B cell (primary cell): ENCODE data around the gene TBC1D22A. TPM values are rescaled to one million over a fixed set of nuclear protein-coding genes. Genes with fewer than 3 reads are reported as not detected.
A peak's percentile ranks its signal among the peaks of the same experiment; 100 is the strongest.

ENCODE experiments used
- ATAC-seq: fragments of 200-7000 bp; cut with Tn5 transposase; one replicate; pipeline ENCODE4 v1.10.0; 2021; ENCODE audit warnings: low read depth, mild to moderate bottlenecking, moderate number of reproducible peaks, moderate library complexity
- CTCF ChIA-PET: fragments of 350-600 bp; sonication (Branson Sonifier 250); formaldehyde crosslinking; loops from one replicate; lab custom pipeline; 2021; ENCODE audit warnings: antibody characterized with exemption, inconsistent platforms; lab: Charles Lee
- POLR2A ChIA-PET: fragments of 350-600 bp; sonication (Branson Sonifier 250); formaldehyde crosslinking; loops from one replicate; lab custom pipeline; 2021; ENCODE audit warnings: antibody characterized with exemption; lab: Charles Lee
- DNase-seq: peaks from one replicate; pipeline ENCODE4 v3.0.0; 2013
- H2AFZ ChIP-seq: 2 replicates; pipeline ENCODE4 v1.6.1; 2012; ENCODE audit warnings: mild to moderate bottlenecking, low read depth, low read length; ENCODE audit not compliant: insufficient read depth, poor library complexity, severe bottlenecking
- H3K27ac ChIP-seq, 2 donors: 1 replicate in 1 of 2; 2 replicates in 1 of 2; pipeline ENCODE4 v1.5.1; 2012 to 2013; ENCODE audit warnings: low read length in 2 of 2, mild to moderate bottlenecking in 2 of 2, moderate library complexity in 1 of 2
- H3K27me3 ChIP-seq, 4 experiments: fragments of 200-600 bp in 1 of 4; sonication (generic) in 1 of 4; replicated peaks in 1 of 4; 1 replicate in 2 of 4; 2 replicates in 2 of 4; pipeline versions ENCODE4 v1.6.1 to v1.7.0; 2013 to 2016; ENCODE audit warnings: low read length in 3 of 4, mild to moderate bottlenecking in 2 of 4, mixed read lengths in 1 of 4, moderate library complexity in 1 of 4; ENCODE audit not compliant: insufficient read depth in 4 of 4, control insufficient read depth in 3 of 4; ENCODE audit errors: control extremely low read depth in 1 of 4
- H3K36me3 ChIP-seq, 2 experiments: replicated peaks in 1 of 2; 1 replicate in 1 of 2; 2 replicates in 1 of 2; pipeline versions ENCODE4 v1.6.1 to v1.7.1; 2013; ENCODE audit warnings: low read length in 1 of 2; ENCODE audit not compliant: insufficient read depth in 2 of 2, control insufficient read depth in 1 of 2; ENCODE audit errors: control extremely low read depth in 1 of 2, extremely low read depth in 1 of 2
- H3K4me1 ChIP-seq, 2 donors: fragments of 200-600 bp in 1 of 2; sonication (generic) in 1 of 2; 1 replicate in 1 of 2; 2 replicates in 1 of 2; pipeline versions ENCODE4 v1.5.1 to v1.6.1; 2013 to 2017; ENCODE audit warnings: low read length in 2 of 2; ENCODE audit not compliant: control insufficient read depth in 2 of 2, insufficient read depth in 2 of 2
- H3K4me2 ChIP-seq: replicated peaks from 2 replicates; pipeline ENCODE3; 2012; ENCODE audit warnings: mild to moderate bottlenecking, low read depth, low read length; ENCODE audit not compliant: poor library complexity, severe bottlenecking
- H3K4me3 ChIP-seq, 5 experiments: fragments of 200-600 bp in 1 of 5; sonication (generic) in 1 of 5; 1 replicate in 3 of 5; 2 replicates in 2 of 5; pipeline versions ENCODE4 v1.5.1 to v1.7.0; 2011 to 2016; ENCODE audit warnings: low read length in 4 of 5, mild to moderate bottlenecking in 4 of 5, low read depth in 2 of 5, control low read depth in 1 of 5, moderate library complexity in 1 of 5; ENCODE audit not compliant: insufficient read depth in 1 of 5; ENCODE audit errors: control extremely low read depth in 1 of 5, extremely low read depth in 1 of 5
- H3K79me2 ChIP-seq: fragments of 200-600 bp; sonication (generic); one replicate; pipeline ENCODE4 v1.6.0; 2016; ENCODE audit warnings: low read length; ENCODE audit not compliant: control insufficient read depth, insufficient read depth
- H3K9ac ChIP-seq: fragments of 200-600 bp; sonication (generic); 2 replicates; pipeline ENCODE4 v1.6.1; 2017; ENCODE audit warnings: mild to moderate bottlenecking, low read length, moderate library complexity
- H3K9me3 ChIP-seq, 3 donors: one replicate each; pipeline versions ENCODE4 v1.6.1 to v1.7.1; 2013; ENCODE audit warnings: low read length in 2 of 3; ENCODE audit not compliant: control insufficient read depth in 2 of 3, insufficient read depth in 1 of 3; ENCODE audit errors: control extremely low read depth in 1 of 3
- H4K20me1 ChIP-seq: 2 replicates; pipeline ENCODE4 v1.6.0; 2012; ENCODE audit warnings: mild to moderate bottlenecking, low read length; ENCODE audit not compliant: insufficient read depth, control insufficient read depth, poor library complexity, severe bottlenecking
- H3K27ac Mint-ChIP-seq: one replicate; pipeline ENCODE4 v1.8.0; 2021; ENCODE audit warnings: mixed read lengths
- H3K27me3 Mint-ChIP-seq: one replicate; pipeline ENCODE4 v1.8.0; 2021; ENCODE audit warnings: mixed read lengths
- H3K4me1 Mint-ChIP-seq: one replicate; pipeline ENCODE4 v1.8.0; 2021; ENCODE audit warnings: mixed read lengths
- H3K4me3 Mint-ChIP-seq: one replicate; pipeline ENCODE4 v1.8.0; 2021; ENCODE audit warnings: mixed read lengths
- H3K9me3 Mint-ChIP-seq: one replicate; pipeline ENCODE4 v1.8.0; 2022; ENCODE audit warnings: mixed read lengths; ENCODE audit not compliant: insufficient read depth
- CTCF ChIP-seq: fragments of 200-600 bp; IDR thresholded peaks from one replicate; pipeline ENCODE4 v1.8.0; 2022; ENCODE audit warnings: antibody characterized with exemption, mild to moderate bottlenecking
- EZH2 ChIP-seq: IDR thresholded peaks from 2 replicates; pipeline ENCODE4 v1.6.1; 2012; ENCODE audit warnings: borderline replicate concordance, low read depth, mild to moderate bottlenecking, moderate library complexity, low read length; ENCODE audit not compliant: insufficient read depth, poor library complexity, severe bottlenecking
- WGBS: methylation state at CpG from one replicate; pipeline ENCODE4 v1.1.5; 2013; ENCODE audit warnings: missing lambda C conversion rate; ENCODE audit not compliant: insufficient coverage; 5-methylcytosine and 5-hydroxymethylcytosine counted together
- intact Hi-C: fragments of 100-400 bp; cut with micrococcal nuclease; formaldehyde crosslinking; loops from one replicate; pipeline ENCODE4 v1.10.0; 2022
- polyA plus RNA-seq: library from polyadenylated mRNA; depleted of rRNA; stranded (reverse); fragments of >200 nt; gene quantifications from 2 replicates; pipeline ENCODE4 v1.2.3, GENCODE V29; 2012
- total RNA-seq, 2 donors: library from RNA; stranded (reverse); fragments of 120-200 nt in 1 of 2; gene quantifications; 1 replicate in 1 of 2; 2 replicates in 1 of 2; pipeline versions ENCODE4 v1.2.3 to v1.2.4, GENCODE V29; 2013 to 2022

The TBC1D22A gene
- total and polyA plus RNA-seq, 2 donors (not counting 1 experiment from before 2014, with no cell fraction given), result 73.8 to 128 TPM

GRCh38 chr22:46937185-46937584 lies 174.7 kb downstream of the TBC1D22A start:
- H3K27ac ChIP-seq, result no peak overlapping the region
- H3K4me1 ChIP-seq, result peaks cover 3 to 5% of the 10 kb centered on the region in 2 donors
- DNase-seq (no peak), ATAC-seq (no peak)
- peaks cover 59% of the 10 kb centered on the region for H3K79me2 ChIP-seq
- H3K9ac ChIP-seq, result no peak overlapping the region
- ChIA-PET POLR2A (no interaction called here), CTCF (no interaction called here)
- H3K9me3 ChIP-seq, result peaks cover 0 to 3% (median 0%) of the 10 kb centered on the region in 3 donors
- H3K4me3 ChIP-seq, result no peak overlapping the region
- WGBS, result 97% methylated on average over 4 of the region's 8 CpGs
- Mint-ChIP-seq H3K4me3 (no peak overlapping the region), H3K4me1 (peaks cover 13% of the 10 kb centered on the region), H3K9me3 (no peaks in the 10 kb centered on the region), H3K27ac (no peak overlapping the region), H3K27me3 (no peaks in the 10 kb centered on the region)
- peaks cover 0 to 48% of the 10 kb centered on the region in 2 experiments for H3K36me3 ChIP-seq
- intact Hi-C loops, result no loop called here
- no peak overlapping the region for H3K4me2 ChIP-seq
- peaks cover 67% of the 10 kb centered on the region for H4K20me1 ChIP-seq
- TF ChIP-seq EZH2, result no peak
- TF ChIP-seq CTCF, result no peak
- no peak overlapping the region for H2AFZ ChIP-seq
- no peaks in the 10 kb centered on the region for H3K27me3 ChIP-seq

- Mint-ChIP-seq H3K4me3 (no peak overlapping the region), H3K27ac (peak overlapping the region; percentile 37), H3K9me3 (no peaks in the 10 kb centered on the region), H3K27me3 (no peaks in the 10 kb centered on the region), H3K4me1 (peaks cover 20% of the 10 kb centered on the region)
- Histone ChIP-seq H3K79me2 (peaks cover 58% of the 10 kb centered on the region), H4K20me1 (peaks cover 67% of the 10 kb centered on the region), H3K27me3 (no peaks in the 10 kb centered on the region), H3K9me3 (peaks cover 0 to 3% (median 0%) of the 10 kb centered on the region in 3 donors), H3K36me3 (peaks cover 0 to 46% of the 10 kb centered on the region in 2 experiments), H3K9ac (no peak overlapping the region), H3K4me2 (no peak overlapping the region), H2AFZ (no peak overlapping the region), H3K27ac (no peak overlapping the region), H3K4me3 (no peak overlapping the region), H3K4me1 (peaks cover 7 to 12% of the 10 kb centered on the region in 2 donors)
- ChIA-PET CTCF (no interaction called here), POLR2A (no interaction called here)
- TF ChIP-seq EZH2 (no peak), CTCF (no peak)
- DNase-seq (no peak), ATAC-seq (no peak)
- intact Hi-C loops, result no loop called here
- WGBS, result 94% methylated on average over 3 of the region's 7 CpGs
Observed at GRCh38 chr22:46937939-46938338, 175.5 kb downstream of the TBC1D22A start.
